ENCODE data around the gene PLEKHA6.
"Not testable (repeated sequence)": the region's sequence is repeated elsewhere in the genome, so short reads cannot be mapped to it uniquely, and the experiment has no call there.

PLEKHA6 gene

GRCh38 chr1:204258213-204259115, 101.3 kb downstream of the PLEKHA6 start:
- DNase-seq = peak; percentile 23

GRCh38 chr1:204257446-204257845, 102.3 kb downstream of the PLEKHA6 start:
- DNase-seq = no peak

- no peak for DNase-seq
These were observed 103.2 kb downstream of the PLEKHA6 start for GRCh38 chr1:204256531-204256930.

- no peak for DNase-seq
These were observed 103.8 kb downstream of the PLEKHA6 start for GRCh38 chr1:204255966-204256365.

DNA sequence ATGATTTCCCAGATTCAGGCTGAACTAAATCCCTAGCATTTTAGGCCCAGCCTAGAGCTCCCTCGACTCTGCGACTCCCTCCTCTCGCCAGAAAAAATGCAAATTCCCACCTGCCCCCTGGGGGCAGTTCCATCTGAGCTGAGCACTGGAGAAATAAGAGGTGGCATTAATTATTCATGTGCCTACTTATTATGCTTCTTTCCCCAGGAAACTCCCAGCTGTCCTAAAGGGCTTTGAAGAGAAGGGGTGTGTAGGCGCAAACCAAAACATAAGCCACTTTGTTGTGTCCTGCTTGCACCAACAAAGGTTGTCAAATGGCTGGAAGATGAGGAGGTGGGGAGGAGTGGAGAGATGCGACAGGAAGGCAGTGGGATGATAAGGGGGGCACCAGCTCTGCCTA, 104.5 kb downstream of the PLEKHA6 start:
- DNase-seq = no peak

GRCh38 chr1:204254031-204254661, 105.6 kb downstream of the PLEKHA6 start:
- no peak for DNase-seq

DNA sequence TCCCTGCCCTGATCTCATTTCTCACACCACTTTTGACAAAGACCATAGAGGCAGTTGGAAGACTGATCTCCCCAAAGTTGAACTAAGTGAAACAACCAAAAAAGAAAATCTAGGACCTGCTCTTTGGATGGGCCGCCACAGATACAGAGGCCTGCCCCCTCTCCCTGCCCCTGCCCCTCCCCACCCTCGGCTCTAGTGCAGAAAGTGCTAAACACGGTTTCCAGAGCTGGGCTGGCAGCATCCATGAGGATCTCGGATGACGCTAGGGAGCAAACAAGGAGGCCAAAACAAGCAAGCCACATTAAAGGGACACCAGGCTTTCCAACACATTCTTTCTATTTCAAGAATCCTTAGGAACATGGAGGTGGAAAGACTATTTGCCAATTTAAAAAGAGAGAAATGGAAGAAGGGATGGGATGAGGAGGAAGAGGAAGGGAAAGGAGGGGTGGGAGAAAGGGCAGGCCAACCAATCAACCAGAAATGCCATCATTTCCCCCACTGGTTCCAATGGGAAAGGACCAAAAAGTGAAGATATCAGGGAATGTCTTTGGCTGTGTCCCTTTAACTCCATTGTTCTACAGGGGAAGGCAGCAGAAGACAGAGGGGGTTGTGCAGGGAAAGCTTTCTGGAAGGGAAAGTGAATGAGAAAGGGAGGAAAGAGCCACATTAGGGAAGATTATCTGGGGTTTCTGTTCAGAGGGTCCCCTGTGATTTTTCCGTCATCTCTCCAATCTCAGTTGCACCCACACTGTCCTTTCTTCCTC, 107.6 kb downstream of the PLEKHA6 start:
- DNase-seq = no peak

DNA sequence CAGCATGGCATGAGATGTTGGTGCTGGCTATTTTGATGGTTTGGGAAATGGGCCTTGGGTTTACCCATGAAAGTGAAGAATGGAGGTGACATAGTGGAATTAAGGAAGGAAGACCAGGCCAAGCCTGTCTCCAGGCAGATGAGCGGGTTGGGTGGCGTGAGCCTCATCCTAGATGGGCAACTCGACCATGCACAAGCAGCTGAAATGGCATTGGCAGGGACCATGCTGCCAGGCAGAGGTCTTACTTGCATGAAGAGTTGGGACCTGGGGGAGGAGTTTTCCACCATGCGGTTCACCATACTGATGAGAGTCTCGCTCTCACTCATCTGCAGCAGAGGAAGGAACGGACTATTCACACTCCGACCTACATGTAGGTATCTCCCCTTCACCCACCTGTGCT, 108.4 kb downstream of the PLEKHA6 start:
- DNase-seq = no peak

GRCh38 chr1:204250428-204251030, 109.2 kb downstream of the PLEKHA6 start:
- no peak for DNase-seq

- peak; percentile 18 for DNase-seq
These were observed 109.8 kb downstream of the PLEKHA6 start for GRCh38 chr1:204249736-204250427.

DNA sequence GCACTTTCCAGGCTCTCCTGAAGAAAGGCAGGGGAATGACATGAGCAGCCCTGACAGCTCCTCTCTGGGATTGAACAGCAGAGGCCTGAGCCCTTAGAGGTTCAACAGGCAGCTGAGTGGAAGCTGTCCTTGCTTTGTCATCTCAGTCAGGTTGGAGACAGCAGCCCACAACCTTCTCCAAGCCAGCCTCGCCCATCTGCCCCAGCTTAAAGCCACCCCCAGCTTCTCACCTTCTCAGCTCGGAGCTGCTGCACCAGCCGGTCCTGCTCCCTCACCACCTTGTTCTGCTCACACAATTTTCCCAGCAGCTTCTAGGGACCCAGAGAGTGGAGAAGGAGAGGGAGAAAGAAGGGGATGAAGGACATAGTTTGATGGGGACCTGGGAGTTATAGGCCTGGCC, 110.8 kb downstream of the PLEKHA6 start:
- no peak for DNase-seq

GRCh38 chr1:204246876-204247275, 112.9 kb downstream of the PLEKHA6 start:
- DNase-seq = no peak

- DNase-seq = no peak
These were observed 116.8 kb downstream of the PLEKHA6 start for GRCh38 chr1:204242920-204243319.

DNA sequence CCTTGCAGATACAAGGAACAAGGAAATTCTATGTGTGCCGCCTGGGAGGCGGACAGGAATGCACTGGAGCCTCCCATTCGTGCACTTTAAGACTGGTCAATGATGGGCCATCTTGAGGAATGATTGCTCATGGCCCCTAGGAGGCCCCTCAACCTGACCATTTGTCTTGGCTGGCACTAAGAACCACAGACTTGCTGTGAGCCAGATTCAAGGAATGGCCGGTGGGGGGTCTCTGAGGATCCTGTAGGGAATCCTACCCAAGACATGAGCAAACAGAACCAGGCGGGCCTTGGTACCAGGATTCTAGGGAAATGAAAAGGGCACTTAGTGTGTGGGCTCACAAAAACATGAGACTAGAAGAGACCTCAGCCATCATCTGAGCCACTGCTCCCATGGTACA, 117.8 kb downstream of the PLEKHA6 start:
- no peak for DNase-seq

- no peak for DNase-seq
These were observed 118.7 kb downstream of the PLEKHA6 start for GRCh38 chr1:204241050-204241449.

GRCh38 chr1:204240233-204240632, 119.5 kb downstream of the PLEKHA6 start:
- no peak for DNase-seq

DNA sequence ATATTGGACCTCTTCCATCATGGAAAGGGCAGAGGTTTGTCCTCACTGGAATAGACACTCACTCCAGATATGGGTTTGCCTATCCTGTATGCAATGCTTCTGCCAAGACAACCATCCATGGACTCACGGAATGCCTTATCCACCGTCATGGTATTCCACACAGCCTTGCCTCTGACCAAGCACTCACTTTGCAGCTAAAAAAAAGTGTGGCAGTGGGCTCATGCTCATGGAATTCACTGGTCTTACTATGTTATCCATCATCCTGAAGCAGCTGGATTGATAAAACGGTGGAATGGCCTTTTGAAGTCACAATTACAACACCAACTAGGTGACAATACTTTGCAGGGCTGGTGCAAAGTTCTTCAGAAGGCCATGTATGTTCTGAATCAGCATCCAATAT, 120.3 kb downstream of the PLEKHA6 start:
- not testable (repeated sequence) for DNase-seq

DNA sequence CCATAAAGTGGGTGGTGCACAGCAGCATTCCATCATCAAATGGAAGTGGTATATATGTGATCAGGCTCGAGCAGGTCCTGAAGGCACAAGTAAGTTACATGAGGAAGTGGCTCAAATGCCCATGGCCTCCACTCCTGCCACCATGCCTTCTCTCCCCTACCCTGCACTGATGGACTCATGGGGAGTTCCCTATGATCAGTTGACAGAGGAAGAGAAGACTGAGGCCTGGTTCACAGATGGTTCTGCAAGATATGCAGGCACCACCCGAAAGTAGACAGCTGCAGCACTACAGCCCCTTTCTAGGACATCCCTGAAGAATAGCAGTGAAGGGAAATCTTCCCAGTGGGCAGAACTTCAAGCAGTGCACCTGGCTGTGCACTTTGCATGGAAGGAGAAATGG, 121.2 kb downstream of the PLEKHA6 start:
- DNase-seq = not testable (repeated sequence)

- DNase-seq = not testable (repeated sequence)
These were observed 122.2 kb downstream of the PLEKHA6 start for GRCh38 chr1:204237515-204237914.

DNA sequence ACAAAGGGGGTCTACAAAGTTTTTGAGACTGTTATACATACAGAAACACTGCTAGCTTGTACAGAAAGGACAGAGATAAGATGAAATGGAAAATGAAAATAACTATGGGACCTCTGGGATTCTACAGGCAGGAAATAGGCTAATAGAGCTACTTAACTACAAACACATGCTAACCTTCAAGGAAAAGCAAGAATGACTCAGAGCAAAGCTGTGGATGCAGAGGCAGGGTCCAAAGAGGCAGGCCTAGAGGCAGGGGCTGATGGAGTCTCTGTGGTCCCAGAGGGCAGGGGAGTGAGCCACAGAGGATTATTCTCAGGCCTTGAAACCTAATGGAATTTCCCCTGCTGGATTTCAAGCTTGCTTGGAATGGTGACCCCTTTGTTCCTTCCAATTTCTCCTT, 127.2 kb downstream of the PLEKHA6 start:
- no peak for DNase-seq

DNA sequence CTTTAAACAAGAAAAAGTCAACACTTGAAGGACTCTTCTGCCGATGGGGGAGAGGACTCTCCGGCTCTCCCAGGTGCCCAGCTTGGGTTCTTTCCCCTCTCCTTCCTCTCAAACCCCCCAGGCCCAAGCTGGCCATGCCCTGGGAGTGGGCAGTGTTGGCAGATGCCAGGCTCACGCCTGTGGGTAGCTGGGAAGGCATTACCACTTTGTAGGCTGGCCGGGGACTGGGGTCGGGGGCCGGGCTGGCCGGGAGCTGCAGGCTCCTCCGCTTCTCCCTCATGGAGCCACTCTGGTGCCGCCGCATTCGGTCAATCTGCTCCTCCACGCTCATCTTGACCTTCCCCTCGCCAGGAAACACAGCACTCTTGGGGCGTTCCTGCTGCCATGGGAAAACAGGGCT, 129.5 kb downstream of the PLEKHA6 start:
- no peak for DNase-seq

DNA sequence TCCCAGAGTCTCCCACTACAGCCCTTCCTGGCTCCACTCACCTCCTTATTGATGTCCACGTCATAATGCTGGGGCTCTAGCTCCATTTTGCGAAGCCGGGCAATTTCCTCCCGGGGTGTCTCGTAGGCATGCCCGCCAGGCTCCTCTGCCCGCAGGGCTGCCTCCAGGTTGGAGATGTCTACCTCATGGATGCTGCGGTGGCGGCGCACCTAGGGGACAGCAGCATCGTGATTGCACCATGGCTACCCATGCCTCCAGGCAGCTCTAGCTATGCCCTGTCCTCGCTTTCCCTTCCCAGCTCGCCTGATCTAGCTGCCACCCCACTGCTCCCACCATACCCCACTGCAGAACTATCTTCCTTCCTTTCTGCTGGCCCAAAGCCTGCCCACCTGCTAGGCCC, 130.8 kb downstream of the PLEKHA6 start:
- no peak for DNase-seq
